Astrocyte of the hippocampus (primary cell): Measurements from ENCODE around the gene PPT2.

Experiments used
- DNase-seq: peaks from one replicate; pipeline ENCODE4 v3.0.0; 2011; ENCODE audit warnings: low read depth, low spot score

Gene PPT2

DNA sequence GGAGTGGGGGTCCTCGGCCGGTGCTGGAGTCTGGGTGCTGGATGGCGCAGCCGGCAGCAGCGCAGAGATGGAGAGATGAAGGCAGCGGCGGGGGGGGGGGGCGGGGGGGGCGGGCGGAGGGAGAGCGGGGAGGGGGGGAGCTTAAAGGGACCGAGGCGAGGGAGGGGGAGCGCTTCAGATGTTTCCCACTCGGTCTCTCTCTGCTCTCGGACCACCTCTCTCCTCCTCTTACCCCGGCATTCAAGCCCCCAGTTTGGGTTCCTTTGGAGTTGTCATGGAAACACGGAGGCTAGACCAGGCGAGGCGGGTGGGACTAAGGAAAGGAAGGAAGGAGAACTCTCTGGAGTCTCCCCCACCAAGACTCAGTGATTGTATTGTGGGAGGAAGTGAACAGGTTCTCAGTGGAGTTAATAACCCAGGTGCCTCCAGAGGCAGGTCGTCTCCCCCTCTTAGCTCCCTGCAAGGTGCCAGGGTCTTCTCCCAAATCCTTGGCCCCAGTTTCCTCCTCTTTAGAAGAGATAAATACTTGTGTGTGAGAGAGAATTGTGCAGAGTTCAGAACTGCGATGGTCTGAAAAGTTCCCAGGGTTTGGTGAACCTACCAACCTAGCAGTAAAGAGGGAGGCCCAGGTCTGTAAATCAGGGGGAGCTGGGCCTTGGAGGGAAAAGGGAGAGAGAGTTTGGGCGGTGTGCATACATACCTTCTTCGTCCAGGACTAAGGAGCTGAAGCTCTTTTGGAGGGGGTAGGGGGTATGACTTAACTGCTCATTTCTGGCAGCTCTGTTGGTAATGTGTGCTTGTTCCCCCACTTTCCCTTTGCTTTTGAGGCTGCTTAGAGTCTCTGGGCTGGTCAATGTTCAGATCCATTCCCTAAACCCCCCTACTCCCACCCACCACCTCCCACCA is 1.8 kb upstream of the PPT2 start, which contains the start of gene PRRT1:
TSS of gene PRRT1 (minus strand) at position 77 of the 906 bp plus-strand sequence. CDS start 112 bp downstream, outside the sequence.
- no peak for DNase-seq

DNA sequence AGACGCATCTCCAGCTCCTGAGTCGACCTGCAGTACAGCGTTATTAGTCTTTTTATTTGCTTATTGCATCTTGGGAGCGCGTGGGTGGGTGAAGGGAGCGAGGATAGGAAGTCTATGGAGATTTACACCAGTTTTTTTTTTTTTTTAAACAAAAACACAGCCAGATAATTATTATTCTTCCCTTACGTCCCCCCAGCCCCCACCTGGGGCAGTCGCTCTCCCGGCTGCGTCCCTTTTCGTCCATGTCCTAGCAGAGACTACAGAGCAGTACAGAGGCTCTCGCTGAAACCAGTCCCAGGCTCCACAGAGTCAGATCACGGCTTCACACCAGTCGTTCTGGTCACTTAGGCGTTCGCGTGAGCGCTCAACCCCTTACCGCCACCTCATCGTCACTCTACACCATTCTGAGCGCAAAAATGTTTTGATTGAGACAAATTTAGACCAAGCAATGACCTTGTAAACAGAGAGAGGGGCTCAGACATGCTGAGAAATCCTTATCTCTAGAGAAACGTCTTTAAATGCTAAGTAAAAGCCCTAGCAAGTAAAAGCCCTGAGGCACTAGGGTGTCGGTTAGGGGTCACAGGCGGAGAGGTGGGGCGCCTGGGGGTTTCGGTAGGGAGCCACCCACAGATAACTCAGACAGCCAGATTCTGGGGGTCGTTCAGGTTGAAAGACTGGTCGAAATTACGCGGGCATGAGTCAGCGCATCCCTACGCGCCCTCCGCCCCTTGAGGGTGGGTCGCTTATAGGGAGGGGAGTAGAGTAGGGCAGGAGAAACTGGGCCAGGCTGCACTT is 975 bp upstream of the PPT2 start:
- DNase-seq: peak; percentile 56

DNA sequence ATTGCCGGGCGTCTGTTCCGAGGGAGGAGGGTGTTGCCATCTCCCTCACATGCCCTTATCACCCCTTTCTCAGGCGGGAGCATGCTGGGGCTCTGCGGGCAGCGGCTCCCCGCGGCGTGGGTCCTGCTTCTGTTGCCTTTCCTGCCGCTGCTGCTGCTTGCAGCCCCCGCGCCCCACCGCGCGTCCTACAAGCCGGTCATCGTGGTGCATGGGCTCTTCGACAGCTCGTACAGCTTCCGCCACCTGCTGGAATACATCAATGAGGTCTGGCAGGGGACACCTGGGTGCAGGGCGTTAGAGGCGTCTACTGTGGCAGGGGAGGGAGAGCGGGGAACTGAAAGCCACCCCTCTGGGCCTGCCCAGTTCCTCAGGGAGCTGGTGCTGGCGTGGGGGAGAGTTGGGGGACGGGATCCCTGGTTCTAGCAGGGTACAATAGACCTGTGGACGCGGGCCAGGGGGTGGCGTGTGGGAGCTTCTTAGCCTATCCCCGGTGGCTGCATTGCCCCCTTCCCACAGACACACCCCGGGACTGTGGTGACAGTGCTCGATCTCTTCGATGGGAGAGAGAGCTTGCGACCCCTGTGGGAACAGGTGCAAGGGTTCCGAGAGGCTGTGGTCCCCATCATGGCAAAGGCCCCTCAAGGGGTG is 697 bp downstream of the PPT2 start:
- DNase-seq: peak; percentile 83

DNA sequence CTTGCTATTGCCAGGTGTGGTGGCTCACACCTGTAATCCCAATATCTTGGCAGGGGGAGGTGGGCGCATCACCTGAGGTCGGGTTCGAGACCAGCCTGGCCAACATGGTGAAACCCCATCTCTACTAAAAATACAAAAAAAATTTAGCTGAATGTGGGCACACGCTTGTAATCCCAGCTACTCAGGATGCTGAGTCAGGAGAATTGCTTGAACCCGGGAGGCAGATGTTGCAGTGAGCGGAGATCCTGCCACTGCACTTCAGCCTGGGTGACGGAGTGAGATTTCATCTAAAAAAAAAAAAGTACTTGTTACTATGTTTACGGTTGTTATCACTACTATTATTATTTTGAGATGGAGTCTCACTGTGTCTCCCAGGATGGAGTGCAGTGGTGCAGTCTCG is 3.0 kb downstream of the PPT2 start:
- DNase-seq: no peak

DNA sequence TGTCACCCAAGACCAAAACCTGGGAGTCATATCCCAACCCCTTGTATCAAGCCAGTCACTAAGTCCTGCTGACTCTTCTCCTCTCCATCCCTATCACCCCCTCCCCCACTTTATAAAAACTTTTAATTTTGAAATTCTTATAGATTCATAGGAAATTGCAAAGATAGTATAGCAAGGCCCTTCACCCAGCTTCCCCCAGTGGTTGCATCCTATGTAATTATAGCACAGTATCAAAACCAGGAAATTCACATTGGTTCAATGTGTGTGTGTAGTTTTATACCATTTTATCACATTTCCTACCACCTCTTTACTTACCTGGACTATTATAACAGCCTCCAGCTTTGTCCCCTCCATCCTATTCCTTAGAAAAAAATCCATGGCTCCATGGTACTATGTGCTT is 4.1 kb downstream of the PPT2 start:
- no peak for DNase-seq

DNA sequence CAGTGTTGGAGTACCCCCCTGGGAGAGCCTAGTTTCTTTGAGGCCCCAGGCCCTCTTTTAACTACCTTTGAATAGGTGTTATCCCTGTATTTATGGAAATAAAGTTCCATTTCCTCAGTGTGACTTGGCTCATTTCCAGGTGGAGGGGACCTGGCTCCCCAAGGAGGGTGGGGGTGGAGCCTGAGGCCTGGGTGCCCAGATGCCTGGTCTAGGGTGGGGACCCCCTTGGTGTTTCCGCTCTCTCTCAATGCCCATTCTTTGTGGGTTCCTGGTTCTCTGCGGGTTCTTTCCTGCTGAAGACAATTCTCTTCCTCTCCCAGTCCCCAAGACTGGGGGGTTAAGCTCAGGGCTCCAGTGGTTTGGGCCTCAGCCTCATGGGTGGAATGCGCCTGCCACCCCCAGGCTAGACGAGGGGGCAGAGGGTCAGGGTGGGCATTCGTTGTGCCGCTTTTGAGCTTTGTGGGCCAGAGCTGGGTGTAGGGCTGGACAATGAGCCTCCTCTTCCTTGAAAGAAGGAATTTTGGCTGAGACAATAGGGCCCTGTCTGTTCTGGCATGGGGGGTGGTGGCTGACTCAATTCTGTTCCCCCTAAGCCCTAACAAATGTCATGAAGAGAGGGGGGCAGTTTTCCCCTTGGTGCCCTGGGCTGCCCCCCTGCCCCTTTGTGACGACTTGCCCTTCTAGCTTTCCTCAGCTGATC is 9.8 kb downstream of the PPT2 start:
- no peak for DNase-seq

DNA sequence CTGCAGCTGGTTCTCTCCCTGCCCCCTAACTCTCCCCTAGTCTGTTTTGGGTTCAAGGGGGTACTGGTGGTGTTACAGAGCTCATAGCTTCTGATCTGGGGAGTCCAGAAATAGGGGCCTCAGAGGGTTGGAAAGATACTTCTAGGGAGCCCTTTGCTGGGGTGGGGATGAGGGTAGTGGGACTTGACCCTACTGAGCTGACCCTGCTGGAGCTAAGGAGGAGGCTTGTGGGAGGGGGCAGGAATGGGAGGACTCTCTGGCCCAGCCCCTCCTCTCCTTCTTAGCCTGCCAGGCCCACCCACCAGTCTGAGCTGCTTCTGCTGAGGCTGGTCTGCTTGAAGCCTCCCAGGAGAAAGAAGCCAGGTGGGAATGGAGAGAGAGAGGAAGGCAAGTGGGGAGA is 10.4 kb downstream of the PPT2 start, which contains the start of gene EGFL8:
TSS of gene EGFL8 (plus strand) at position 301 of the 400 bp plus-strand sequence. CDS start 1,571 bp downstream, outside the sequence.
- no peak for DNase-seq

DNA sequence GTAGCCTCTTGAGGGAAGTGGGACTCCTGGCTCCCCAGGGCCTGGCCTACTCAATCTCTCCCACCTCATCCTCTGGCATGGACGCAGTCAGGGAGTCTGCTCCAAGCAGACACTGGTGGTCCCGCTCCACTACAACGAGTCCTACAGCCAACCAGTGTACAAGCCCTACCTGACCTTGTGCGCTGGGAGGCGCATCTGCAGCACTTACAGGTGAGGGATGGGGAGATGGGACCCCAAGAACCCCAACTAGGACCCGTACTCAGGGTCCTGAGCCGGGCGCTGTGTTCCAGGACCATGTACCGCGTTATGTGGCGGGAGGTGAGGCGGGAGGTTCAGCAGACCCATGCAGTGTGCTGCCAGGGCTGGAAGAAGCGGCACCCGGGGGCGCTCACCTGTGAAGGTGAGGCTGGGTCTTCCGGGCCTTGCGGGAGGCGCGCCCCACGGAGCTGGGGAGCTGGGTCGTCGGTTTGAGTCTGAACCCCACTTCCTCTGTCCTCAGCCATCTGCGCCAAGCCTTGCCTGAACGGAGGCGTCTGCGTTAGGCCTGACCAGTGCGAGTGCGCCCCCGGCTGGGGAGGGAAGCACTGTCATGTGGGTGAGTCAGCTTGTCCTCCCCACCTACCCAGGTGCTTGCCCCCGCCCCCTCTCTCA is 12.6 kb downstream of the PPT2 start:
- DNase-seq: no peak

DNA sequence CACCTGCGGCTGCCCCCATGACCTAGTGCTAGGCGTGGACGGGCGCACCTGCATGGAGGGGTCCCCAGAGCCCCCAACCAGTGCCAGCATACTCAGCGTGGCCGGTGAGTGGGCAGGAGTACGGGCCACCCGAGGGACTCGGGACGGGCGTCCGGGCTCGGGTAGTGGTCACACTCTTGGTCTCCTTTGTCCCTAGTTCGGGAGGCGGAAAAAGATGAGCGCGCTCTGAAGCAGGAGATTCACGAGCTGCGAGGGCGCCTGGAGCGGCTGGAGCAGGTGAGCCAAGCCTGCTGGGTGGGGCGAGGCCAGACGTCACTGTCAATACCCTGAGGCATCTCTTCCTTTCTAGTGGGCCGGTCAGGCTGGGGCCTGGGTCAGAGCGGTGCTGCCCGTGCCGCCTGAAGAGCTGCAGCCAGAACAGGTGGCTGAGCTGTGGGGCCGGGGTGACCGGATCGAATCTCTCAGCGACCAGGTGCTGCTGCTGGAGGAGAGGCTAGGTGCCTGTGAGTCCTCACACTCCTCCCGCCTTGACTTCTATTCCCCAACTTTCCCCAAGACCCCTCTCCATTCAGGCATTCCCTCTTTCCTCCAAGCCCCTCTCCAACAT is 13.3 kb downstream of the PPT2 start:
- no peak for DNase-seq

DNA sequence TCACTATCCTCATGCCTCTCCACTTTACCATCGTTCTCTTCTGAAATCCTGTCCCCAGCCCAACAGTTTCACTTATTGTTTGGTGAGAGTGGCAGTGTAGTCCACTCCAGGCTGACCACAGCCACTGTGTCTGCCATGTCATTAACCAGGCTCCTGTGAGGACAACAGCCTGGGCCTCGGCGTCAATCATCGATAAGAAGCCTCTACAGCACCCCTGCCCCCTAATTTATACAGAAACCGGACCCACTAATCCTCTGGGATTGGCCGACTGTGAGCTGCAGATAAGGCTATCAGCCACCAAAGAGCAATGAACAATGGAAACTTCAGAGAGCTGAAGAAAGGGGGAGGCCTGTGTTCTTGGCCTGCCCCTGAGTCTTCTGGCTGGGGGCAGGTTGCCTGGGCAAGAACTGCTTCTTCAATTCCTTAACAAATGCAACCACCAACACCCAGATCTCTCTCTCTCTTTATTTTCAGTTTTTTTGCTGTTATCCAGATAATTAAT is 13.9 kb downstream of the PPT2 start:
- DNase-seq: peak; percentile 17

DNA sequence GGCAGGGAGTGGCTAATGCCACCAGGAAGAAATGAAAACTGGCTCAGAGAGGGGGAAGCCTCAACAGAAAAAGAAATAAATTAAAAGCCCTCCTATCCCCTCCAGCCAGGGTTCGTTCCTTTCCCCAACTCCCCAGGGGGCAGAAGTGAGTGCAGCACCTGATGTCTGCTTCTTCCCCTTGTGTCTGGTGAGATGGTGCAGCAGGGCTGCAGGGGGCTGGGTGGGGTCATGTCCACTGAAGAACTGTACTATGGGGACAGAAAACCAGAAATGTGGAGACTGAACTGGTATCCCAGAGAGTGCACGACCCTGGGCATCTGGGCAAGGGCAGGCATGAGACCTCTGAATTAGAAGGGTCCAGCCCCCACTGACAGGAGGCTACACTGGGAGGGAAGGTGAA is 14.4 kb downstream of the PPT2 start:
- no peak for DNase-seq

DNA sequence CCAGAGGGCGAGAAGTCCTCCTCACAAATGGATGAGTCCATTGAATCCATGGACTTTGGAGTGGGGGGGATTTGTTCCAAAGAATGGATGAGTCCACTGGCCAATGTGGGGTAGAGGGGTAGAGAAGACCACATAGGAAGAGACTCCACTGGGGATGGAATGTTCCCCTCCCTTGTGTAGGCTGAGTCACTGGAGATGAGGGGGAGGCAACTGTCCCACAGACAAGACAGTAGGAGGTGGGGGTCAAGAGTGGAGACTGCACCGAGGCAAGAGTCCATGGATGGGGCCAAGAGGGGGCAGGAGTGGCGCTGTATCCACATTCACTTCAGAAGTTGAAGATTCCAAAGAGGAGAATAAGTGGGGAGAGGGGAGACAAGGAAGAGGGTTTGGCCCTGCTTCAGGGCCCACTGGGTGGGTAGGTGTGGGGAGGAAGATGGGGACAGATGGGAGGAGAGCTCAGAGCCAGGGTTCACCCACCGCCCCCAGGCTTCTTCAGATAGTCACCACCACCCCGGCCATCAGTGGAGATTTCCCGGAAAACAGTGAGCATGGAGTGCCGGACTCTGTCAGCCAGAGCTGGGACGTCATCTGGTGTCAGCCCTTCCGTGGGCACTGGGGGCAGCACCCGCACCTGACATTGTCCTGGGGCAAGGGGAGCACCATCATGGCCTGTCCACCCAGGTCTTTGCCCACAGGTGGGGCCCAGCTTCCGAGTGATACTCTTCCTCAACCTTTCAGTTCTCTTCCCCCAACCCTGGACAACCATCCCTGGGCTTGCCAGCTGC is 15.1 kb downstream of the PPT2 start:
- no peak for DNase-seq

DNA sequence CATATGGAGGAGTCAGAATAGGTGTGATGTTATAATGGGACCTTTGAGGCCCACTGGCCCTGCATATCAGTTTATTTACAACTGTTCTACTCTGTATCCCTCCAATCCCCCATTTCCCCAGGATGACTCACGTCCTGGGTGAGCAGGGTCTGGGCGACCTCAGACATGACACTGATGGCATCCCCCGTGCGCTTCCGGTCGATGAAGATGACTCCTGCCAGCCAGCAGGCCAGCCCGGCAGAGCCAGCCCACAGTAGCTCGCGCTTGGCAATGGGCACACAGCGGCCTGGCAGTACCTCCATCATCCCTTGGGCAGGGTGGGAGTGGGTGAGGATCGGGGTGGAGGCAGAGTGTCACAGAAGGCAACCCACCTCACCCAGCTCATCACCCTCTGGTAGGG is 16.4 kb downstream of the PPT2 start:
- DNase-seq: no peak

DNA sequence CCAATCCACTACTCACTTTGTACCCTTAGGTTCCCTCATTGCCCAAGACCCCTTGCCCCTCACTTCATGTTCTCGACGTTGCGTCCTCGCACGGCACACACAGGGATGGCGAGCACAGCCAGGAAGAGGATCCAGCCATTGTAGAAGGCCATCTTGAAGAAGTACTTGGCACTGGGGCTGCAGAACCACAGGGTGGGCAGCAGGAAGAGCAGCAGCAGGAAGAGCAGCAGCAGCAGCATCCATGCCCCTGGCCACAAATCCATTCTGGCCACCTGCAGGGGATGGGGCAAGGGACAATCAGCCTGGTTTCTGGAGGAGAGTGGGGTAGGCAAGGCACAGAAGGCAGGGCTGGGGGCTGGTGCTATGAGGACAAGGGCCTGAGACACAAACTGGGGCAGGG is 17.3 kb downstream of the PPT2 start:
- no peak for DNase-seq

DNA sequence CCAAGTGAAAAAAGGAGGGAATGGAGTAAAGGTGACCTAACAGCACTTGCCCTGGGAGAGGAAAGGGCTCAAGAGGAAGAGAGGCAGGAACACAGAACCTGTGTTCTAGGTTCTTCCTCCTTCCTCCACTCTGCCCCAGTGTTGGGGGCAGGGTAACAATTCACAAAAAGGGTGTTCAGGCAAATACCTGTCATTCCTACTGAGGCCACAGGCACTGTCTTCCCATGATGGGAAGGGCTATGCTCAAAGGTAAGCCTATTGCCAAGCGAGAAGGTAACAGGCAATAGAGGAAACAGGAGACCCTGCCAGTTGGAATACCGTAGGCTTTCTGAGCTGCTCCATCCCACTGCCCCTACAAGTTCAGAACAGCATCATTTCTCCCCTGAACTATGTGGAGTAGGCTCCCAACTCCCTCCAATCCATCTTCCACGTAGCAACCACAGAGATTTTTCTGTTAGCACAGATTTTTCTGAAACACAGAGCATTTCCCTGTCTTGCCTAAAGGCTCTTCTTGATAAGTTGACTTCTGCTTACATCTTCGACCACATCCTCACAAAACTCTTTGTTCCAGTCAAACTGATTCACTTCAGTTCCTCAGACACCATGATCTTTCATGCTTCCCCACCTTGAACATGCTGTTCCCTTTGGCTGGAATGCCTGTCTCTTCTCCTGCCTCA is 19.2 kb downstream of the PPT2 start:
- DNase-seq: no peak

DNA sequence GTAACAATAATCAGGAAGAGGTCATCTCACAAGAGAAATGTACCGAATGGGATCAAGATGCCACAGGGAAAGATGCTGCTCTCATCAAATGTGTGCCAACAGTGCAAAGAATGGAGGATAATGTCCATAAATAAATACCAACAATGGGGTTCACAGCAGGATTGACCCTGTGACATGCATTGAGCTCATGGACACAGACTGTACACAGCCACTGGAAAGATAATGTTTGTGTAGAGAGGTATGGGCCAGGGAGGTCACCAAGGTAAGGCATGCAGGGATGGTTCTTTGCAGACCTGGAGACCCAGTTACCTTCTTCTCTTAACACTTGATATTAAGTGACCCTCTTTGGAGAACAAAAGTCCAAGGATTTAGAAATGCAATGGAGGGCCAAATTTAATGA is 20.5 kb downstream of the PPT2 start:
- DNase-seq: no peak

DNA sequence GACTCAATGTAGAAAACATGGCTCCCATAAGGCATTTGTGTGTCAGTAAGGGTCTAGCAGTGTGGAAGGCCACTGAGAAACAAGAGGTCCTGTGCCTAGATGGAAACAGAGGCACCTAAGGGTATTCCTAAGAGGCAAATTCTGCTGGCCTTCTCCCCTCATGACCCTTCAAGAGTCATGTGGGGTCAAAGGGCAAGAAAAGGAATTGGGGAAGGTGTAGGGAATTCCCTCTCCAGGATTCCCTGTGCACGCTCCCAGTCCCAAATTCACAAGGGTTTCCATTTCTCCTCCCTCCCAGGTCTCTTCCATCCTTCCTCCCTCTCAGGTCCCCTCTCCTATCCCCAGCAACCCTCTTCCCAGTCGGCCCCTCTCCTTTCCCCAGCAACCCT is 21.4 kb downstream of the PPT2 start:
- no peak for DNase-seq

DNA sequence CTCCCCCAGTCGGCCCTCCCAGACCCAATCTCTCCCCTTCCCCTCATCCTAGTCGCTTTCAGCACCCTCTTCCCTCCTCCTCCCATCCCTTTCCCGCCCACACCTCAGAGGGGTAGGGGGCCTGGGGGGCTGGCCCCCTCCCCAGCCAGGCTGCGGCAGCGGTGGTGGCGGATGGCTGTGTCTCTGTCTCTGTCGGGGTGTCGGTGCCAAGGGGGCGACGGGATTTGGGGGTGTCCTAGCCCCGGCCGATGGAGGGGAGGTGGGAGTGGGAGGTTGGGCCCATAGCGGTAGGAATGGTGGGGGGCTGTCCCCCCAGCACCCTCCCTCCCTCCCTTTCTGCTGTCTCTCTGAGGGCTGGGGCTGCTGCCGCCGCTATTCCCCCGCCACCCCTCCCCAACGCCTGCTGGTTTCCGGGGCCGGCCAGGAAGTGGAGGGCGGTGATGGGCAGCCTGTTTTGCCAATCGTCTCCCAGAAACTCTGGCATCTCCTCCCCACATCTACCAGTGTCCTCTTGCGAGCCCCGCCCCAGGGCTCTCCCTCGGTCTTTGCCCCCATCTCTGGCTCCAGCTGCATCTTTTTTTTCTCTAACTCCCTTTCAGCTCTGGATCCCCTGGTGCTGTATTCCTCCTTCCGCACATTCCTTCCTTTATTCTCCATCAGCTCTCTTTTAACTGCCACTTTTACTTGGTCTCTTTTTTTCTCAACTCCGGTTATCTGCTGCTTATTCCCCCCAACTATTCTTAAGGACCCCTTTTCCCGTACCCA is 22.0 kb downstream of the PPT2 start, which contains the start of gene AGPAT1:
TSS of gene AGPAT1 (minus strand) at position 374 of the 765 bp plus-strand sequence. CDS start 4,588 bp downstream, outside the sequence.
- peak; percentile 99 for DNase-seq
